OCI-LY3 (cell line): ENCODE results near the gene NRG2.

ENCODE experiments used
- H2AFZ ChIP-seq: fragments of 200-600, 300-600 bp; shearing (Covaris generic); 2 replicates; pipeline ENCODE4 v1.6.0; 2014; ENCODE audit warnings: antibody characterized with exemption, low read depth, low read length
- H3K27ac ChIP-seq: fragments of 200-600, 300-600 bp; sonication (generic); 2 replicates; pipeline ENCODE4 v1.5.1; 2014; ENCODE audit warnings: mild to moderate bottlenecking, low read length, moderate library complexity, mixed read lengths
- H3K27me3 ChIP-seq: fragments of 200-600, 300-600 bp; sonication (generic); 2 replicates; pipeline ENCODE4 v1.6.1; 2014; ENCODE audit warnings: low read depth, low read length, mixed read lengths
- H3K36me3 ChIP-seq: fragments of 200-600, 300-600 bp; sonication (generic); replicated peaks from 2 replicates; pipeline ENCODE3; 2014; ENCODE audit warnings: low read depth, low read length, mixed read lengths
- H3K4me1 ChIP-seq: fragments of 300-600, 200-600 bp; sonication (generic); 2 replicates; pipeline ENCODE4 v1.6.1; 2014; ENCODE audit warnings: low read length, mixed read lengths
- H3K4me2 ChIP-seq: fragments of 200-600, 300-600 bp; sonication (generic); 2 replicates; pipeline ENCODE4 v1.6.1; 2014; ENCODE audit warnings: low read length, mixed read lengths
- H3K4me3 ChIP-seq: fragments of 300-600, 200-600 bp; sonication (generic); 2 replicates; pipeline ENCODE4 v1.5.1; 2014; ENCODE audit warnings: antibody characterized with exemption, mild to moderate bottlenecking, low read length, moderate library complexity
- H3K79me2 ChIP-seq: fragments of 300-600, 200-600 bp; shearing (Covaris generic); 2 replicates; pipeline ENCODE4 v1.6.1; 2014; ENCODE audit warnings: mild to moderate bottlenecking, low read length, mixed read lengths
- H3K9ac ChIP-seq: fragments of 300-600, 200-600 bp; shearing (Covaris generic); 2 replicates; pipeline ENCODE4 v1.6.0; 2014; ENCODE audit warnings: mild to moderate bottlenecking, low read length, moderate library complexity
- H3K9me3 ChIP-seq: fragments of 200-600, 300-600 bp; shearing (Covaris generic); 2 replicates; pipeline ENCODE4 v1.6.1; 2014; ENCODE audit warnings: low read length, mixed read lengths; ENCODE audit not compliant: insufficient read depth
- H4K20me1 ChIP-seq: fragments of 200-600, 300-600 bp; sonication (generic); 2 replicates; pipeline ENCODE4 v1.6.1; 2016; ENCODE audit warnings: low read length, mixed read lengths; ENCODE audit not compliant: insufficient read depth
- CTCF ChIP-seq: fragments of 200-600, 300-600 bp; sonication (generic); IDR thresholded peaks from 2 replicates; pipeline ENCODE4 v1.5.1; 2014; ENCODE audit warnings: antibody characterized with exemption, low read length, low read depth
- EZH2phosphoT487 ChIP-seq: fragments of 200-600 bp; shearing (Covaris generic); IDR thresholded peaks from 2 replicates; pipeline ENCODE4 v1.6.1; 2018; ENCODE audit warnings: antibody characterized with exemption, mixed run types, low read depth

NRG2 gene

GRCh38 chr5:139910901-139911300, 132.2 kb downstream of the NRG2 start:
- H3K4me1 ChIP-seq: no peaks in the 10 kb centered on the region
- H3K9ac ChIP-seq: no peak overlapping the region
- no peaks in the 10 kb centered on the region for H3K36me3 ChIP-seq
- no peak overlapping the region for H3K4me2 ChIP-seq
- no peaks in the 10 kb centered on the region for H3K9me3 ChIP-seq
- TF ChIP-seq EZH2phosphoT487: no peak
- TF ChIP-seq CTCF: no peak
- H4K20me1 ChIP-seq: no peaks in the 10 kb centered on the region
- H3K4me3 ChIP-seq: no peak overlapping the region
- no peaks in the 10 kb centered on the region for H3K79me2 ChIP-seq
- H2AFZ ChIP-seq: no peak overlapping the region
- no peak overlapping the region for H3K27ac ChIP-seq
- H3K27me3 ChIP-seq: no peaks in the 10 kb centered on the region

- no peak overlapping the region for H3K4me3 ChIP-seq
- TF ChIP-seq CTCF (no peak), EZH2phosphoT487 (no peak)
- no peaks in the 10 kb centered on the region for H3K27me3 ChIP-seq
- no peaks in the 10 kb centered on the region for H4K20me1 ChIP-seq
- no peaks in the 10 kb centered on the region for H3K9me3 ChIP-seq
- H3K4me2 ChIP-seq: no peak overlapping the region
- H2AFZ ChIP-seq: no peak overlapping the region
- H3K4me1 ChIP-seq: no peaks in the 10 kb centered on the region
- no peak overlapping the region for H3K27ac ChIP-seq
- no peak overlapping the region for H3K9ac ChIP-seq
- H3K36me3 ChIP-seq: no peaks in the 10 kb centered on the region
- H3K79me2 ChIP-seq: no peaks in the 10 kb centered on the region
Measured at GRCh38 chr5:139910036-139910435, 133.1 kb downstream of the NRG2 start.

GRCh38 chr5:139908749-139909148, 134.3 kb downstream of the NRG2 start:
- H3K36me3 ChIP-seq: no peaks in the 10 kb centered on the region
- no peak for TF ChIP-seq EZH2phosphoT487
- no peak for TF ChIP-seq CTCF
- no peak overlapping the region for H3K4me3 ChIP-seq
- H3K79me2 ChIP-seq: no peaks in the 10 kb centered on the region
- H2AFZ ChIP-seq: no peak overlapping the region
- no peaks in the 10 kb centered on the region for H3K4me1 ChIP-seq
- no peaks in the 10 kb centered on the region for H3K27me3 ChIP-seq
- no peaks in the 10 kb centered on the region for H3K9me3 ChIP-seq
- H3K27ac ChIP-seq: no peak overlapping the region
- H4K20me1 ChIP-seq: no peaks in the 10 kb centered on the region
- H3K4me2 ChIP-seq: no peak overlapping the region
- no peak overlapping the region for H3K9ac ChIP-seq

GRCh38 chr5:139906661-139907060, 136.4 kb downstream of the NRG2 start:
- Histone ChIP-seq H3K27me3 (no peaks in the 10 kb centered on the region), H3K27ac (no peak overlapping the region)

More at GRCh38 chr5:139906661-139907060, 136.4 kb downstream of the NRG2 start:
- Histone ChIP-seq H3K9ac (no peak overlapping the region), H3K79me2 (no peaks in the 10 kb centered on the region), H3K4me1 (no peaks in the 10 kb centered on the region), H2AFZ (no peak overlapping the region), H3K9me3 (no peaks in the 10 kb centered on the region), H3K36me3 (no peaks in the 10 kb centered on the region), H4K20me1 (no peaks in the 10 kb centered on the region), H3K4me2 (no peak overlapping the region), H3K4me3 (no peak overlapping the region)
- TF ChIP-seq EZH2phosphoT487 (no peak), CTCF (no peak)
